ENCODE data around the gene PTGR3. TPM values are rescaled to one million over a fixed set of nuclear protein-coding genes. Genes with fewer than 3 reads are reported as not detected.

PTGR3 gene
- total RNA-seq, 1 experiment from 2014 or later: 1.6 TPM

- no peak overlapping the region for H3K18ac ChIP-seq (ENCODE audit: insufficient read length, low read depth, low read length)
- no peak overlapping the region for H3K56ac ChIP-seq (ENCODE audit: insufficient read length, low read depth, low read length)
- H4K5ac ChIP-seq (ENCODE audit: insufficient read length, low read depth, low read length): no peak overlapping the region
- no peak overlapping the region for H4K8ac ChIP-seq (replicated peaks; ENCODE audit: insufficient read length, low read depth, low read length)
- no peak overlapping the region for H3K27ac ChIP-seq (ENCODE audit: insufficient read length, low read depth, low read length)
- H3K79me1 ChIP-seq (ENCODE audit: insufficient read depth, low read depth, low read length, poor library complexity, severe bottlenecking): no peaks in the 10 kb centered on the region
- peaks cover 0 to 3% of the 10 kb centered on the region in 2 experiments; a peak in 3 of 5 replicates for H3K9me3 Mint-ChIP-seq
- H2AK5ac ChIP-seq (ENCODE audit: insufficient read length, low read length): no peak overlapping the region
- H3K27me3 ChIP-seq (ENCODE audit: insufficient read depth, low read length): no peaks in the 10 kb centered on the region
- no peak overlapping the region for H2BK20ac ChIP-seq (ENCODE audit: low read depth, low read length, poor library complexity, severe bottlenecking)
- H2AFZ ChIP-seq (ENCODE audit: low read length): no peak overlapping the region
- no peak overlapping the region for H2BK12ac ChIP-seq (ENCODE audit: insufficient read length, low read depth, low read length)
- no peak overlapping the region for H3K23ac ChIP-seq (ENCODE audit: insufficient read length, low read depth, low read length)
- WGBS (ENCODE audit: extremely low coverage, insufficient read length, low lambda C conversion rate): no CpG with 5 or more reads among the region's 19 CpGs
- H4K91ac ChIP-seq (ENCODE audit: insufficient read length, low read depth, low read length): no peak overlapping the region
- H3K4me3 Mint-ChIP-seq: no peak overlapping the region
- H3K14ac ChIP-seq (ENCODE audit: insufficient read depth, low read length): no peak overlapping the region
- no peaks in the 10 kb centered on the region for H3K23me2 ChIP-seq (ENCODE audit: insufficient read length, low read depth, low read length, poor library complexity, severe bottlenecking)
- no peaks in the 10 kb centered on the region for H3K27me3 Mint-ChIP-seq (ENCODE audit: low read depth)
- H3K27ac Mint-ChIP-seq: peak overlapping the region in 1 of 3 experiments; percentile 8; a peak in 1 of 7 replicates
- DNase-seq: peak; percentile 62
- H3K9me3 ChIP-seq (ENCODE audit: control insufficient read depth, low read depth, low read length): no peaks in the 10 kb centered on the region
- H3K4ac ChIP-seq (ENCODE audit: low read depth, low read length): no peak overlapping the region
- H3K36me3 Mint-ChIP-seq (ENCODE audit: insufficient read depth in 1 of 3, low read depth in 3 of 3): no peaks in the 10 kb centered on the region
- no peaks in the 10 kb centered on the region for H4K20me1 ChIP-seq (ENCODE audit: control insufficient read depth, insufficient read depth, insufficient read length)
- no peak overlapping the region for H2BK5ac ChIP-seq (ENCODE audit: insufficient read length, low read length)
- peak; percentile 58 for TF ChIP-seq CTCF (conservative IDR thresholded peaks at IDR 0.05)
- no peak overlapping the region for H3K4me2 ChIP-seq (ENCODE audit: insufficient read depth, insufficient read length, low read length)
- no peaks in the 10 kb centered on the region for H3K4me1 Mint-ChIP-seq
- no peak overlapping the region for H3T11ph ChIP-seq (ENCODE audit: low read length)
- H3K79me2 ChIP-seq (ENCODE audit: insufficient read depth, low read length): no peaks in the 10 kb centered on the region
- H2BK120ac ChIP-seq (ENCODE audit: low read depth, low read length, poor library complexity, severe bottlenecking): no peak overlapping the region
- H3K9ac ChIP-seq (ENCODE audit: extremely low read depth, insufficient read length, low read length): no peak overlapping the region
- no peaks in the 10 kb centered on the region for H3K4me1 ChIP-seq (ENCODE audit: insufficient read depth, low read length)
- no peak overlapping the region for H2BK15ac ChIP-seq (ENCODE audit: low read depth, low read length)
Observed at GRCh38 chr18:75244351-75245313, 35.7 kb upstream of the PTGR3 start.
